Measurements from ENCODE around the gene PRRT2.

DNA sequence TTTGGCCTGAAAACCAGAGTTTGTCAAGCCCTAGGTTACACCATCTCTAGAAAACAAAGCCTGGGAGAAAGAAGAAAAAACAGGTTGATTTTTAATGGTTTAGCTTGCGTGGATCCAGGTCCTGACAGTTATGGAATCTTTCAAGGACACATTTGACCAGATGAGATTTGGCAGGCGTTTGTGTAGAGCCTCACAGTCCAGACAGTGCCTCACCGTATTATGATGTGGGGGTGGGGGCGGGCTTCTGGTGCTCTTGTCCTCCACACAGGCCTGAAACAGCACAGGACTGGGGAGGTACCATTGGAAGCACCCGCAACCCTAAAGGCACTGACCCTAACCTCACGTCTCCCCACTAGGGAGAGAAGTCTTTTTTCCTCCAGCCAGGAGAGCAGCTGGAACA, 27.8 kb downstream of the PRRT2 start:
- no peak for TF ChIP-seq EZH2 (IDR thresholded peaks at IDR 0.05)
- TF ChIP-seq POLR2AphosphoS5 (IDR thresholded peaks at IDR 0.05; ENCODE audit: borderline replicate concordance, low read depth, low read length): no peak
- no peak for TF ChIP-seq FOXP2 (optimal IDR thresholded peaks at IDR 0.05; ENCODE audit: control extremely low read depth, extremely low read length, insufficient read depth)
